B cell (primary cell): Measurements from ENCODE around the gene TIAM1. TPM values are rescaled to one million over a fixed set of nuclear protein-coding genes. Genes with fewer than 3 reads are reported as not detected.

Source experiments
- ATAC-seq: fragments of 200-7000 bp; cut with Tn5 transposase; one replicate; pipeline ENCODE4 v1.10.0; 2021; ENCODE audit warnings: low read depth, mild to moderate bottlenecking, moderate number of reproducible peaks, moderate library complexity
- CTCF ChIA-PET: fragments of 350-600 bp; sonication (Branson Sonifier 250); formaldehyde crosslinking; loops from one replicate; lab custom pipeline; 2021; ENCODE audit warnings: antibody characterized with exemption, inconsistent platforms; lab: Charles Lee
- POLR2A ChIA-PET: fragments of 350-600 bp; sonication (Branson Sonifier 250); formaldehyde crosslinking; loops from one replicate; lab custom pipeline; 2021; ENCODE audit warnings: antibody characterized with exemption; lab: Charles Lee
- DNase-seq: peaks from one replicate; pipeline ENCODE4 v3.0.0; 2013
- H2AFZ ChIP-seq: 2 replicates; pipeline ENCODE4 v1.6.1; 2012; ENCODE audit warnings: mild to moderate bottlenecking, low read depth, low read length; ENCODE audit not compliant: insufficient read depth, poor library complexity, severe bottlenecking
- H3K27ac ChIP-seq, 2 donors: 1 replicate in 1 of 2; 2 replicates in 1 of 2; pipeline ENCODE4 v1.5.1; 2012 to 2013; ENCODE audit warnings: low read length in 2 of 2, mild to moderate bottlenecking in 2 of 2, moderate library complexity in 1 of 2
- H3K27me3 ChIP-seq, 4 experiments: fragments of 200-600 bp in 1 of 4; sonication (generic) in 1 of 4; replicated peaks in 1 of 4; 1 replicate in 2 of 4; 2 replicates in 2 of 4; pipeline versions ENCODE4 v1.6.1 to v1.7.0; 2013 to 2016; ENCODE audit warnings: low read length in 3 of 4, mild to moderate bottlenecking in 2 of 4, mixed read lengths in 1 of 4, moderate library complexity in 1 of 4; ENCODE audit not compliant: insufficient read depth in 4 of 4, control insufficient read depth in 3 of 4; ENCODE audit errors: control extremely low read depth in 1 of 4
- H3K36me3 ChIP-seq, 2 experiments: replicated peaks in 1 of 2; 1 replicate in 1 of 2; 2 replicates in 1 of 2; pipeline versions ENCODE4 v1.6.1 to v1.7.1; 2013; ENCODE audit warnings: low read length in 1 of 2; ENCODE audit not compliant: insufficient read depth in 2 of 2, control insufficient read depth in 1 of 2; ENCODE audit errors: control extremely low read depth in 1 of 2, extremely low read depth in 1 of 2
- H3K4me1 ChIP-seq, 2 donors: fragments of 200-600 bp in 1 of 2; sonication (generic) in 1 of 2; 1 replicate in 1 of 2; 2 replicates in 1 of 2; pipeline versions ENCODE4 v1.5.1 to v1.6.1; 2013 to 2017; ENCODE audit warnings: low read length in 2 of 2; ENCODE audit not compliant: control insufficient read depth in 2 of 2, insufficient read depth in 2 of 2
- H3K4me2 ChIP-seq: replicated peaks from 2 replicates; pipeline ENCODE3; 2012; ENCODE audit warnings: mild to moderate bottlenecking, low read depth, low read length; ENCODE audit not compliant: poor library complexity, severe bottlenecking
- H3K4me3 ChIP-seq, 5 experiments: fragments of 200-600 bp in 1 of 5; sonication (generic) in 1 of 5; 1 replicate in 3 of 5; 2 replicates in 2 of 5; pipeline versions ENCODE4 v1.5.1 to v1.7.0; 2011 to 2016; ENCODE audit warnings: low read length in 4 of 5, mild to moderate bottlenecking in 4 of 5, low read depth in 2 of 5, control low read depth in 1 of 5, moderate library complexity in 1 of 5; ENCODE audit not compliant: insufficient read depth in 1 of 5; ENCODE audit errors: control extremely low read depth in 1 of 5, extremely low read depth in 1 of 5
- H3K79me2 ChIP-seq: fragments of 200-600 bp; sonication (generic); one replicate; pipeline ENCODE4 v1.6.0; 2016; ENCODE audit warnings: low read length; ENCODE audit not compliant: control insufficient read depth, insufficient read depth
- H3K9ac ChIP-seq: fragments of 200-600 bp; sonication (generic); 2 replicates; pipeline ENCODE4 v1.6.1; 2017; ENCODE audit warnings: mild to moderate bottlenecking, low read length, moderate library complexity
- H3K9me3 ChIP-seq, 3 donors: one replicate each; pipeline versions ENCODE4 v1.6.1 to v1.7.1; 2013; ENCODE audit warnings: low read length in 2 of 3; ENCODE audit not compliant: control insufficient read depth in 2 of 3, insufficient read depth in 1 of 3; ENCODE audit errors: control extremely low read depth in 1 of 3
- H4K20me1 ChIP-seq: 2 replicates; pipeline ENCODE4 v1.6.0; 2012; ENCODE audit warnings: mild to moderate bottlenecking, low read length; ENCODE audit not compliant: insufficient read depth, control insufficient read depth, poor library complexity, severe bottlenecking
- H3K27ac Mint-ChIP-seq: one replicate; pipeline ENCODE4 v1.8.0; 2021; ENCODE audit warnings: mixed read lengths
- H3K27me3 Mint-ChIP-seq: one replicate; pipeline ENCODE4 v1.8.0; 2021; ENCODE audit warnings: mixed read lengths
- H3K4me1 Mint-ChIP-seq: one replicate; pipeline ENCODE4 v1.8.0; 2021; ENCODE audit warnings: mixed read lengths
- H3K4me3 Mint-ChIP-seq: one replicate; pipeline ENCODE4 v1.8.0; 2021; ENCODE audit warnings: mixed read lengths
- H3K9me3 Mint-ChIP-seq: one replicate; pipeline ENCODE4 v1.8.0; 2022; ENCODE audit warnings: mixed read lengths; ENCODE audit not compliant: insufficient read depth
- EZH2 ChIP-seq: IDR thresholded peaks from 2 replicates; pipeline ENCODE4 v1.6.1; 2012; ENCODE audit warnings: borderline replicate concordance, low read depth, mild to moderate bottlenecking, moderate library complexity, low read length; ENCODE audit not compliant: insufficient read depth, poor library complexity, severe bottlenecking
- WGBS: methylation state at CpG from one replicate; pipeline ENCODE4 v1.1.5; 2013; ENCODE audit warnings: missing lambda C conversion rate; ENCODE audit not compliant: insufficient coverage; 5-methylcytosine and 5-hydroxymethylcytosine counted together
- intact Hi-C: fragments of 100-400 bp; cut with micrococcal nuclease; formaldehyde crosslinking; loops from one replicate; pipeline ENCODE4 v1.10.0; 2022
- polyA plus RNA-seq: library from polyadenylated mRNA; depleted of rRNA; stranded (reverse); fragments of >200 nt; gene quantifications from 2 replicates; pipeline ENCODE4 v1.2.3, GENCODE V29; 2012
- total RNA-seq, 2 donors: library from RNA; stranded (reverse); fragments of 120-200 nt in 1 of 2; gene quantifications; 1 replicate in 1 of 2; 2 replicates in 1 of 2; pipeline versions ENCODE4 v1.2.3 to v1.2.4, GENCODE V29; 2013 to 2022
- TF ChIP-seq, protein P1 (sequence below): fragments of 200-600 bp; IDR thresholded peaks from one replicate; pipeline ENCODE4 v1.8.0; 2022; ENCODE audit warnings: antibody characterized with exemption, mild to moderate bottlenecking

Gene TIAM1
- total and polyA plus RNA-seq, 2 donors (not counting 1 experiment from before 2014, with no cell fraction given) = 0.51 to 1.0 TPM

DNA sequence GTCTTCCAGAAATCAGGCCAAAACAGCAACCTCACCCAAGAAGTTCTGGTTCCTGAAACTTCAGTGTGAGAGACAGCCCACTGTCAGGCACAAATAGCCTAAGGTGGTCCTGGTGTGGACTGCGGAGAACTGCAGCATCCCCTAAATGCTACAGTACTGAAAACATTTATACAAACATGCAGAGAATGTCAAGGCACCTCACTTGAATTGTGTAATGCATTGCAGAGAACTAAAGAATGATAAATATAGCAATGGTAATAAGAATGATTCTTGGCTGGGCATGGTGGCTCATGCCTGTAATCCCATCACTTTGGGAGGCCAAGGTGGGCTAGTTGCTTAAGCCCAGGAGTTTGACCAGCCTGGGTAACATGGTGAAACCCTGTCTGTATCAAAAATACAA is 138.6 kb downstream of the TIAM1 start:
- no peak overlapping the region for H3K4me3 ChIP-seq
- H3K27me3 ChIP-seq = no peaks in the 10 kb centered on the region
- H3K4me2 ChIP-seq = no peak overlapping the region
- peaks cover 8% of the 10 kb centered on the region for H3K4me1 Mint-ChIP-seq
- no peak overlapping the region for H3K4me3 Mint-ChIP-seq
- intact Hi-C loops = no loop called here
- no peaks in the 10 kb centered on the region for H3K9me3 ChIP-seq
- H3K27me3 Mint-ChIP-seq = no peaks in the 10 kb centered on the region
- no peaks in the 10 kb centered on the region for H4K20me1 ChIP-seq
- H2AFZ ChIP-seq = no peak overlapping the region
- no peak for DNase-seq
- no peak for ATAC-seq
- no CpG with 5 or more reads among the region's 1 CpG for WGBS
- ChIA-PET CTCF (no interaction called here), POLR2A (no interaction called here)
- no peaks in the 10 kb centered on the region for H3K9me3 Mint-ChIP-seq
- no peak overlapping the region for H3K27ac Mint-ChIP-seq
- H3K4me1 ChIP-seq = peaks cover 5 to 7% of the 10 kb centered on the region in 2 donors
- no peak overlapping the region for H3K9ac ChIP-seq
- TF ChIP-seq EZH2 = no peak
- TF ChIP-seq, protein P1, sequence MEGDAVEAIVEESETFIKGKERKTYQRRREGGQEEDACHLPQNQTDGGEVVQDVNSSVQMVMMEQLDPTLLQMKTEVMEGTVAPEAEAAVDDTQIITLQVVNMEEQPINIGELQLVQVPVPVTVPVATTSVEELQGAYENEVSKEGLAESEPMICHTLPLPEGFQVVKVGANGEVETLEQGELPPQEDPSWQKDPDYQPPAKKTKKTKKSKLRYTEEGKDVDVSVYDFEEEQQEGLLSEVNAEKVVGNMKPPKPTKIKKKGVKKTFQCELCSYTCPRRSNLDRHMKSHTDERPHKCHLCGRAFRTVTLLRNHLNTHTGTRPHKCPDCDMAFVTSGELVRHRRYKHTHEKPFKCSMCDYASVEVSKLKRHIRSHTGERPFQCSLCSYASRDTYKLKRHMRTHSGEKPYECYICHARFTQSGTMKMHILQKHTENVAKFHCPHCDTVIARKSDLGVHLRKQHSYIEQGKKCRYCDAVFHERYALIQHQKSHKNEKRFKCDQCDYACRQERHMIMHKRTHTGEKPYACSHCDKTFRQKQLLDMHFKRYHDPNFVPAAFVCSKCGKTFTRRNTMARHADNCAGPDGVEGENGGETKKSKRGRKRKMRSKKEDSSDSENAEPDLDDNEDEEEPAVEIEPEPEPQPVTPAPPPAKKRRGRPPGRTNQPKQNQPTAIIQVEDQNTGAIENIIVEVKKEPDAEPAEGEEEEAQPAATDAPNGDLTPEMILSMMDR = no peak
- no peak overlapping the region for H3K27ac ChIP-seq
- no peaks in the 10 kb centered on the region for H3K36me3 ChIP-seq
- H3K79me2 ChIP-seq = no peaks in the 10 kb centered on the region

- Histone ChIP-seq H3K9me3 (no peaks in the 10 kb centered on the region), H4K20me1 (no peaks in the 10 kb centered on the region), H3K4me3 (no peak overlapping the region), H3K4me1 (peaks cover 5 to 7% of the 10 kb centered on the region in 2 donors), H2AFZ (no peak overlapping the region), H3K27me3 (no peaks in the 10 kb centered on the region), H3K27ac (no peak overlapping the region), H3K4me2 (no peak overlapping the region), H3K79me2 (no peaks in the 10 kb centered on the region), H3K36me3 (no peaks in the 10 kb centered on the region), H3K9ac (no peak overlapping the region)
- intact Hi-C loops = no loop called here
- ATAC-seq (no peak), DNase-seq (no peak)
- WGBS = no CpG with 5 or more reads among the region's 3 CpGs
- Mint-ChIP-seq H3K4me1 (peaks cover 8% of the 10 kb centered on the region), H3K4me3 (no peak overlapping the region), H3K27ac (no peak overlapping the region), H3K27me3 (no peaks in the 10 kb centered on the region), H3K9me3 (no peaks in the 10 kb centered on the region)
- POLR2A ChIA-PET = no interaction called here
- no peak for TF ChIP-seq EZH2
- TF ChIP-seq, protein P1 = no peak
- CTCF ChIA-PET = no interaction called here
Observed at GRCh38 chr21:31204801-31205200, 139.3 kb downstream of the TIAM1 start.
